Hematopoietic multipotent progenitor cell treated with erythropoietin and hydrocortisone succinate and interleukin-3 and kit ligand, for 6 days (in vitro differentiated cells): Measurements from ENCODE around the gene PEPD.

Experiments
- DNase-seq: peaks from one replicate; pipeline ENCODE4 v3.0.0-alpha.2; 2015

The PEPD gene

GRCh38 chr19:33403973-33404304 is 117.7 kb downstream of the PEPD start:
- DNase-seq, result no peak

GRCh38 chr19:33403221-33403972 is 118.2 kb downstream of the PEPD start:
- no peak for DNase-seq

GRCh38 chr19:33402421-33403220 is 119.0 kb downstream of the PEPD start:
- DNase-seq, result no peak

DNA sequence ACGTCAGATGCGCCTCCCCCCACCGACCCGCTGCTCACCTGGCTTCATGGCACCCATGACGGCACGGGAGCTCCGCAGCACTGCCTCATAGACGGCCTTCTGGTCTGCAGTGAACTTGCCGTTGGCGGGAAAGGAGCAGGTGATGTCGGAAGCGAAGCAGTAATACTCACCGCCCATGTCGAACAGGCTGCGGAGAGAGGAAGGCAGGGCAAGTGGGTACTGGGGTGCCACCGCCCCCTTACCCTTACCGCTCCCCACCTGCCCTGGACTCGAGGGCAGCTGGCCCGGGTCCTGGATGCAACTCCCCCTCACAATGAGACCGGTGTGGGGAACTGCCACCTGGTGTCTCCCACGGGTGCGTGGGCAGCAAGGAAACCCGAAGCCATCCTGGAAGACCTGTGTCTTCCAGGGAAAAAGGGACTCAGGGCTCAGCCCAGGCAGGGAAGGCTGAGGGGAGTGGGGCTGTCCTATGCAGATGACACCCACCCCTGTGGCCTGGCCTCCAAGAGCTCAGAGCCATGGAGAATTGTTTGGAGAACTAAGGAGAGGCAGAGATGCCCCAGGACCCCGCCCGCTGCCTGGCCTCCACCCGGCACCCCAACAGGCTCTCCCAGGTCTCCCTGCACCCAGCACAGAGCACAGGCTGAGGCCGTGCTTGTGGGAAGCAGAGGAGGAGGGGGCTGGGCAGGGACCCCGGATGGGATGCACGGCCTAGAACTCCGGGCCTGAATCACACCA is 119.7 kb downstream of the PEPD start:
- DNase-seq, result no peak

DNA sequence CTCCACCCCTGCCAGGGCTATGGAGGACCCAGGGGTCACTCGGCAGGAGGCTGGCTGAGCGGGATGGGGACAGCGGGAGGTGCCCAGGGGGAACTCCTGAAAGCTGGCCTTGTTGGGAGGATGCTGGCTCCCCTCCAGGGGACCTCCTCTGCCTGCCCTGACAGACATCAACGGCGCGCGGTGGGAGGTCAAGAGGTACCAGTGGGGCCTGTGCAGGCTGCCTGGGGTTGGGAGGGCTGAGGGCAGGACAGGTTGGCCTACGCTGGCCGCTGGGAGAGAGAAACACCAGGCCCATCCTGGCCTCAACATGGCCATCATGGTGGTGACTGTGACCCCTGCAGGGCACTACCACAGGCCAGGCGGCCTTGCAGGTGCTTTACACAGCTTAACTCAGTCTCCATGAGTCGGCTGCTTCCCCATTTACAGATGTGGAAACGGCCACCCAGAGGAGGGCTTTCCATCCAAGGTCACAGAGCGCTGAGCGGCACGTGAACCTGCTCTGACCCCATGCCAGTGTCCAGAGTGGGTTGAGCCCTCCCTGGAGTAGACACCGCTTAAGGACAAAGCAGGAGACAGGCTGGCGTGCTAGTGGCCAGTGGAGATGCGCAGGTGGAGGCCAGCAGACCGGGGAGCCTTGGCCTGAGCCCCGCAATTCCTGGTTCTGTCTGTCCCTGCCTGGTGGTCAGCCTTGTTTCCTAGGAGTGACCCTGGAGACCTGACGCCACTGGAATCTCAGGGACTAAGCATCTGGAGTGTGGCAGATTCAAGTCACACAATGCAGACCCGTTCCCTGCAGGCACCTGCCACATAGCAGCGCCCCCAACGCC is 120.5 kb downstream of the PEPD start:
- DNase-seq, result no peak

DNA sequence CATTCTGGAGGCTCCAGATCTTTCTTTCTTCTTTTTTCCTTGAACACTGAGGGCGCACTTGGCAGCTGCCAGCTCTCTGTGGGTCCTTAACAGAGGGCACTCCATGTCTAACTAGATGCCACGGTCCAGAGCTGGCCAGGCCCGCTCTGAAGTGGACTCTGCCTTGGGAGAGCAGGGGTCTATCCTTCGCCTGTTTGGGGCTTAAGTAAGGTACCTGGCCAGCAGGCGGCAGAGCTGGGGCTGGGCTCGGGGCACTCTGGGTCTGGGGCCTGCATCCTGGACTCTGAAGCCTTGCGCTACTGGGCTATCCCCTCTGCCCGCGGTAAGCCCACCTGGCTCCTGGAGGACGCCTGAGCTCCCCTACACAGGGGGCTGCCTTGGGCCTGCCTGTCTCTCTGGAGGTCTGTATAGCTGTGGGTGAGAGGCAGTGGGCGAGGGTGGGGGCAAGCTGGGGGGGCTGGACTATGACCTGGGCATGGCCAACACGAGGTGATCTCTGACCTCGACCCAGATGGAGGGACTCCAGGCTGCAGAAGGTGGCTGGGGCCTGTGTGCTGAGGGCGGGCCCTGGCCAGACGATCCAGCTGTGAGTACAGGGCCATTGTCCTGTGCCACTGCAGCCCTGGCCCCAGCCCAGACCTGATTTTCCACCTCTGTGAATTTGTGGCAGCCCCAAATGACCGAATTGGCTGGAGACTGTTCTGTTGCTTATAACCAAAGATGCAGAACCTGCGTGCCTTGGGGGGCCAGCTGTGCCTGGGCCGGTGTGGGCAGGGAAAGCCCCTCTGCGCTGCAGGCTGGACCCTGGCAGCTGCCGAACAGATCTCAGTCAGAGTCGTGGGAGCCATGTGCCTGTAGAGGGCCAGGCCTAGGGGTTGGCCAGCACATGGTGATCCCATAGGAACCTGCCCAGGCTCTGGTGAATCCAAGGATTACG is 121.6 kb downstream of the PEPD start:
- no peak for DNase-seq

- no peak for DNase-seq
Observed at GRCh38 chr19:33399081-33399744, 122.4 kb downstream of the PEPD start.

DNA sequence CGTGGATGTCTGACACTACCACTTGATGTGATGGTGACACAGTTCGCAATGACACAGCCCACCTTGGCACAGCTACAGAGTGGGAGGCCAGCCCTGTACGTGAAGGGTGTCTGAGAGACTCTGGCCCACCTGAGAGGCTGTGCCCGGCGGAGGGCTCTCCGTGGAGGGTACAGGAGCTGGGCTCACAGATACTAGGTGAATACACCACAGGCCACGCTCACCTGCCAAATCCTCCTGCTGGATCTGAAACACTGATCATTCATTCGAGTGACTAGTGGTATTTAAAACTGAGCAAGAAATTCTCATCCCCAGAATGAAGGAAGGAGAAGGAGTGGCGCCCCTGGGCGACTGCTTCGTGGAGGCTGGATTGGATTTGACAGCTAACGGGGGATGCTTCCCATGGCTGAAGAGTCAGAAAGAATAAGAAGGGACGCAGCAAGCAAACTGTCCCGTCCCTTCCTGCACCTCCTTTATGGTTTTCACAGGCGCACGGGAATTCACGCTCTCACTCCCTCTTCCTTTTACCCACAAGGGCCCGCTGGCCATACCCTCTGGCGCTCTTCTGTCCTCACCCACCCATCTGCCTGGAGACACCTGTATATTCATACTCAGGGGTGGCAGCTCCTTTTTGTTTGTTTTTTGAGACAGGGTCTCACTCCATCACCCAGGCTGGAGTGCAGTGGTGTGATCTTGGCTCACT is 123.1 kb downstream of the PEPD start:
- no peak for DNase-seq

GRCh38 chr19:33397536-33398360 is 123.8 kb downstream of the PEPD start:
- DNase-seq, result no peak

DNA sequence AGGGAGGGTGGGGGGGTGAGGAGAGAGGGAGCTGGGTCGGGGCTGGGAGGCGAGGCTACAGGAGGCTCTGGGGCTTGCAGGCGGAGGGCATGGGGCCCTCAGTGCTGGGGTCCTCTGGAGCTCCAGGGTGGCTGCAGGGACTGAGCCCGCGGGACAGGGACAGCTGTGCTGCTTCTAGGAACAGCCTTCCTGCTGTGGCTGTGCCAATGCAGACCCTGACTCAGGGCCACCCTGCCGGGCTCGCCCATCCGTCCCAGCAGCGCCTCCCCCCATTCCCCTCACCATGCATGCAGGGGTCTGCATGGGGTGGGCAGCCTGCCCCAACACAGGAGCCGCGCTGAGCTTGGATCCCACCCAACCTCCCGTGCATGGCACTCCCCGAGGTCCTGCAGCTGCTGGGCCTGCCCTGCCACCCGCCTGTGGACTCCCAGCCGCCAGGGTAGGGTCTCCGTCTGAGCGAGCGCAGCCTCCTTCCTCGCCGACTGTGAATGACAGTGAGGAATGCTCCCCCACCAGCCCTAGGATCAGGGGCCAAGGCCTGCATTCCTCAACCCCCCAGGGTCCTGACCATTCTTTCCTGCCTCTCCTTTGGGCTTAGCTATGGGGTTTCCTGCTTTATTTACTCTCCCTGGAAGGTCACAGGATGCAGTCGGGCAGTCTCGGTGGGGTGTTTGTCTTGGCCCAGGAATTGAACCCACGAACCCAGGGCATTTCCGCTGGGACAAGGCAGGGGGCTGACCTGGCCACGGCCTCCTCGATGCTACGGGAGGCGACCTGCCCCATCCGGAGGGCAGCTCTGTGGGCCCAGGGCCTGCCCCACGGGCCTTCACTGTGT is 124.7 kb downstream of the PEPD start:
- no peak for DNase-seq

DNA sequence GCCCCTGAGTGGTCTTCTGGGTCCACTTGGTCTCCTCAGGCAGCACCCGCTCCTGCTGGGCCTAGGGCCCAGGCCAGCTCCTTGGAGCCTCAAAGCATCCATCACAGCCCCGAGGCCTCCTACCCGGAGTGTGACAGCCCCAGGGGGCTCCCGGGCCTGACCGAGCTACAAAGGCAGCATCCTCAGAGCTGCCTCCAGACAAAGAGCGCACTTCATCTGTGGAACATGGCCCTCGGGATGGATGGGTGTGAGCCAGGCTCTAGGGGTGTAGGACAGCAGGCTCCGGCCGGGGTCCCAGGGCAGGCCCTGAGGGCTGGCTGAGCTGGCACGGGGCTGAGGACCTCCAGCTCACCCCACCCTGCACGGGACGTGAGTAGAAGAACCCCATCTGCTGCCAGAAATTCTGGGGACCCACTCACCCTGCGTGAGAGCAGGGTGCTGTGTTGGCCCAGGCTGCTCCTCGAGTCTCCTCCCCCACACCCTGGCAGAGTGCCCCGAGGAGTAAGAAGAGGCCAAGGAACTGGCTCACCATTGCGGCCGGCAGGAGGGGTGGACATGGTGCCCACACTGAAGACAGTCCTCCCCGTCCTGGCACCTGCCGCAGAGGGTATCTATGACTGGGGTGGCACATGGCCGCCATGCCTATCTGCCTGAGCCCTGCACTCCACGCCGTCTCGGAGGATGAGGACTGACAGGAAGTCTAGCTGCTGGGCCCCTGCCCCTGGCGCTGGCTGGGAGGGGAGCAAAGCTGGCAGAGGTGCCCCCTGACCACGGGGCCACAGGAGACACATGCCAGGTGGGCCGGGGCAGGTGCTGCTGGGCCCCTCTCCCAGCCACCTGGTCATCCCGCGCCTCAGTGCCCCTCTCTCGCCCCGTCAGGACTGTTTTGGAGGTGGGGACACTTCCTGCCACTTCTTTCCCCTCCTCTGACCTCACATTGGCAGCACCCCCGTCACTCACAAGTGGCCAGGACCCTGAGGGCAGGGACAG is 125.7 kb downstream of the PEPD start:
- DNase-seq, result no peak

- no peak for DNase-seq
Observed at GRCh38 chr19:33394723-33395560, 126.6 kb downstream of the PEPD start.

GRCh38 chr19:33394006-33394722 is 127.4 kb downstream of the PEPD start:
- no peak for DNase-seq

DNA sequence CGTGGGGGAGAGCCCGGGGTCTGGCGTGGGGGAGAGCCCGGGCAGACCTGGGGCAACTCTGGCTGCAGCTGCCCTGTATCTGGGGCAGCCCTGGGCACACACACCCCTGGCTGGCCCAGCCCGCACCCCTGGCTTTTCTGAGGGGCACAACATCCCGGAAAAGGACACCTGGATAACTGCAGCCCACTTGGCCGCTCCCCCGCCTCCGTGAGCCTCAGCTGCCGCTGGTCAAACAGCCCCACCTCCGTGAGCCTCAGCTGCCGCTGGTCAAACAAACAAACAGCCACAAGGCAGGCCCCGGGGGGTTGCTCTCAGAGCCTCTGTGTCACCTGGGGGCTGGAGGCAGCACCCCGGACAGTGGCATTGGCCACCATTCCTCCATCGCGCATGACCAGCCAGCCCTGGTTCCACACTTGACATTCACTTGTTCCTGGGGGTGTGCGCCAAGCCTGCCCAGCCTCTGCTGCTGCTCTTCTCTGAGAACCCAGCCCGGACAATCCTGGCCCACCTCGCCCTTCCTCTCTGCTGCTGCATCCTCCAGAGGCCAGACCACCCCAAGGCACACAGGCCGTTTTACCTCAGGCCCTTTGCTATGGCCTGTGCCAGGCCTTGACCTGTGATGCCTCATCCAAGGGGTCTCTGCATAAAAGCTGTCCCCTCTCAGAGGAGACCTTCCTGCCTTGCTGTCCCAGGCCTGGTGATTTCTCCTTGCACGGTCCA is 128.1 kb downstream of the PEPD start:
- DNase-seq, result no peak
